ENCODE data around the gene COL4A6. TPM values are rescaled to one million over a fixed set of nuclear protein-coding genes. Genes with fewer than 3 reads are reported as not detected.
"Not testable (repeated sequence)": the region's sequence is repeated elsewhere in the genome, so short reads cannot be mapped to it uniquely, and the experiment has no call there.

COL4A6 gene
- total RNA-seq (10 to 100 TPM in 6 of 7 donors, 1 to 10 TPM in 1; 4.5 to 32.1 (median 12.5) TPM), polyA plus RNA-seq (10 to 100 TPM in 1 of 2 donors, 1 to 10 TPM in 1; 3.3 to 10.9 TPM)
- long read RNA-seq, donor 1, partial matches to known transcripts: 32 of 42 reads
- long read RNA-seq, donor 1, other reads (novel, unspliced or antisense): 4 of 42 reads
- long read RNA-seq, donor 2, partial matches to known transcripts: 0 of 1 reads
- long read RNA-seq, donor 2, other reads (novel, unspliced or antisense): 0 of 1 reads
- long read RNA-seq, donor 3, full-length matches to known transcripts: 5 of 44 reads
- long read RNA-seq, donor 3, partial matches to known transcripts: 26 of 44 reads
- long read RNA-seq, donor 3, other reads (novel, unspliced or antisense): 13 of 44 reads

GRCh38 chrX:108438110-108438623 lies at the start of gene COL4A6:
Gene COL4A6, minus strand, starts transcription at chrX:108438422. Its CDS starts 226 bp downstream, at chrX:108438196.
- Histone ChIP-seq H3K4me1 (ENCODE audit: insufficient read depth) (no peaks in the 10 kb centered on the region), H3K4me3 (peak within 1 kb of the TSS; percentile 43), H3K36me3 (no peaks in the 10 kb centered on the region), H3K27ac (peak within 1 kb of the TSS in 1 of 2 donors; percentile 3), H3K27me3 (no peaks in the 10 kb centered on the region), H3K9me3 (no peaks in the 10 kb centered on the region)
- DNase-seq: peak; percentile 20 to 40 (median 25)
- intact Hi-C loops (cut with DNase I): no loop called here
- TF ChIP-seq POLR2A (IDR thresholded peaks at IDR 0.05): no peak
- no peak for TF ChIP-seq EP300 (IDR thresholded peaks at IDR 0.05)
- no peak for TF ChIP-seq CTCF (IDR thresholded peaks at IDR 0.05)
- WGBS, 3 donors: 25 to 31% (median 26%) methylated on average over 16 of the region's 16 CpGs

DNA sequence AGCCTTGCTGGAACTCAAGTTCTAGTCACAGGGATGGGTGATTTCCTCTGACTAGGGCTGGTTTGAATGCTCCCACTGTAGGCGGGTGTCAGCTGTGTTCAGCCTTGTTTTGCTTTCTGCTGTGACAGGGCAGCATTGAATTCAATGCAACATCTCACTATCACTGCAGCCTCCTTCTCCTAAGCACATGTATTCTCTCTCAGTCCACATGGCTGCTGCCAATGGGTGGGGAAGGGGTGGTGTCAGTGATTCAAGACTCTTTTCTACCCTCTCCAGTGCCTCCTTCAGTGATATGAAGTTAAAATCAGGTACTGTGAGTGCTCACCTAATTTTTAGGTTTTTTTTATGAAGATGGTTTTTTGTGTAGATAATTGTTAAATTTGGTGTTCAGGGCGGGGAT lies 47.7 kb upstream of the COL4A6 start:
- intact Hi-C loops (cut with DNase I): no loop called here
- TF ChIP-seq POLR2A (IDR thresholded peaks at IDR 0.05) (no peak), CTCF (IDR thresholded peaks at IDR 0.05) (no peak), EP300 (IDR thresholded peaks at IDR 0.05) (no peak)
- Histone ChIP-seq H3K27ac (no peak overlapping the region), H3K9me3 (no peaks in the 10 kb centered on the region), H3K36me3 (no peaks in the 10 kb centered on the region), H3K27me3 (no peaks in the 10 kb centered on the region), H3K4me3 (no peak overlapping the region), H3K4me1 (ENCODE audit: insufficient read depth) (no peaks in the 10 kb centered on the region)
- no peak for DNase-seq
- WGBS, 3 donors: 75 to 86% (median 76%) methylated on average over 2 of the region's 2 CpGs

GRCh38 chrX:108484251-108484650 lies 46.0 kb upstream of the COL4A6 start:
- Histone ChIP-seq H3K9me3 (no peaks in the 10 kb centered on the region), H3K4me3 (no peak overlapping the region), H3K27me3 (no peaks in the 10 kb centered on the region), H3K4me1 (ENCODE audit: insufficient read depth) (no peaks in the 10 kb centered on the region), H3K27ac (no peak overlapping the region), H3K36me3 (no peaks in the 10 kb centered on the region)
- no peak for DNase-seq
- WGBS, 3 donors: 73 to 76% (median 75%) methylated on average over 3 of the region's 3 CpGs
- intact Hi-C loops (cut with DNase I): no loop called here
- TF ChIP-seq POLR2A (IDR thresholded peaks at IDR 0.05) (no peak), EP300 (IDR thresholded peaks at IDR 0.05) (no peak), CTCF (IDR thresholded peaks at IDR 0.05) (no peak)

DNA sequence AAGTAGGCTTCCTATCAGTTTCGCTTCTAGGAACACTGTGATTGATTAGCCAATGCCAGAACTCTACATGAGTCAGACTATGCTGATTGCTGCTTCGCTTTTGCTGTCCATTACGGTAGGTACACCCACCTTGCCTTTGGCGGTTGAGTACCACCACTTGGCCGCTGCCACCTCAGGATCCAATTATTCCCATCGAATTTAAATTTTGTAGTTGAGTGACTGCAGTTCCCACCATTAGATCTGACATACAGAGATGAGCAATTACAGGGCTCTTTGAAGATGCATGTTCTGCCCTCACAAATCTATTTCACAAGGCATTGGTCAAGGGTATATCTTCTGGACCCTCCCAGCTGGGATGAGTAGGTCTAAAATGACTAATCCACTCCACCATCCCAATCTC lies 43.3 kb upstream of the COL4A6 start:
- H3K9me3 ChIP-seq; H3K36me3 ChIP-seq; DNase-seq; H3K27me3 ChIP-seq; H3K4me1 ChIP-seq (ENCODE audit: insufficient read depth); H3K4me3 ChIP-seq; H3K27ac ChIP-seq; intact Hi-C loops (cut with DNase I): not testable (repeated sequence)
- 86 to 89% (median 87%) methylated on average over 6 of the region's 6 CpGs for WGBS, 3 donors

GRCh38 chrX:108473979-108474378 lies 35.8 kb upstream of the COL4A6 start:
- intact Hi-C loops (cut with DNase I): no loop called here
- H3K27me3 ChIP-seq: no peaks in the 10 kb centered on the region
- no peaks in the 10 kb centered on the region for H3K9me3 ChIP-seq
- H3K4me1 ChIP-seq (ENCODE audit: insufficient read depth): no peaks in the 10 kb centered on the region
- no peak for DNase-seq
- no peaks in the 10 kb centered on the region for H3K36me3 ChIP-seq
- no peak overlapping the region for H3K4me3 ChIP-seq
- TF ChIP-seq CTCF (IDR thresholded peaks at IDR 0.05) (no peak), EP300 (IDR thresholded peaks at IDR 0.05) (no peak), POLR2A (IDR thresholded peaks at IDR 0.05) (no peak)
- H3K27ac ChIP-seq: no peak overlapping the region
